ENCODE measurements around the gene ALG12.

Gene ALG12

GRCh38 chr22:49933236-49934159, 15.3 kb upstream of the ALG12 start:
- H3K27me3 ChIP-seq (ENCODE audit: insufficient read depth, low read length): peaks cover 4% of the 10 kb centered on the region; the same call in 1 of the 2 replicates
- H3F3A ChIP-seq (ENCODE audit: insufficient read depth, low read length): no peaks in the 10 kb centered on the region
- no peaks in the 10 kb centered on the region for H3K9me3 ChIP-seq (ENCODE audit: low read length)
- H3K4me1 ChIP-seq (ENCODE audit: insufficient read depth, low read length, severe bottlenecking): peaks cover 33% of the 10 kb centered on the region
- no peaks in the 10 kb centered on the region for H4K20me1 ChIP-seq (ENCODE audit: insufficient read depth, low read length)
- H3K4me2 ChIP-seq (ENCODE audit: low read length): no peak overlapping the region
- H3K4me3 ChIP-seq (ENCODE audit: low read depth, low read length, poor library complexity, severe bottlenecking): no peak overlapping the region
- no peak overlapping the region for H3K27ac ChIP-seq (ENCODE audit: low read depth, low read length, poor library complexity, severe bottlenecking)
- no peak overlapping the region for H2AFZ ChIP-seq (ENCODE audit: low read length)
- no peak overlapping the region for H3K9ac ChIP-seq (ENCODE audit: low read length)
- no peaks in the 10 kb centered on the region for H3K36me3 ChIP-seq (ENCODE audit: insufficient read depth, low read length)
- TF ChIP-seq CTCF (IDR thresholded peaks at IDR 0.05; ENCODE audit: low read length) (no peak), EZH2 (IDR thresholded peaks at IDR 0.05; ENCODE audit: borderline replicate concordance, low read length) (no peak)
- no peaks in the 10 kb centered on the region for H3K9me2 ChIP-seq (ENCODE audit: low read depth, low read length)
- H3K79me2 ChIP-seq (ENCODE audit: insufficient read depth, low read length): no peaks in the 10 kb centered on the region

- Histone ChIP-seq H3K4me2 (ENCODE audit: low read length) (peak overlapping the region; percentile 4; the same call in 1 of the 2 replicates), H3K36me3 (ENCODE audit: insufficient read depth, low read length) (peaks cover 4% of the 10 kb centered on the region; the same call in 1 of the 2 replicates), H3F3A (ENCODE audit: insufficient read depth, low read length) (peaks cover 6% of the 10 kb centered on the region; the same call in 1 of the 2 replicates), H2AFZ (ENCODE audit: low read length) (no peak overlapping the region), H3K9me2 (ENCODE audit: low read depth, low read length) (no peaks in the 10 kb centered on the region), H3K9me3 (ENCODE audit: low read length) (no peaks in the 10 kb centered on the region), H3K79me2 (ENCODE audit: insufficient read depth, low read length) (no peaks in the 10 kb centered on the region), H3K4me1 (ENCODE audit: insufficient read depth, low read length, severe bottlenecking) (peaks cover 31% of the 10 kb centered on the region), H3K4me3 (ENCODE audit: low read depth, low read length, poor library complexity, severe bottlenecking) (no peak overlapping the region), H3K9ac (ENCODE audit: low read length) (no peak overlapping the region), H3K27me3 (ENCODE audit: insufficient read depth, low read length) (no peaks in the 10 kb centered on the region), H3K27ac (ENCODE audit: low read depth, low read length, poor library complexity, severe bottlenecking) (peak overlapping the region; percentile 15), H4K20me1 (ENCODE audit: insufficient read depth, low read length) (no peaks in the 10 kb centered on the region)
- TF ChIP-seq EZH2 (IDR thresholded peaks at IDR 0.05; ENCODE audit: borderline replicate concordance, low read length) (no peak), CTCF (IDR thresholded peaks at IDR 0.05; ENCODE audit: low read length) (peak; percentile 72)
Measured at GRCh38 chr22:49930596-49931412, 12.6 kb upstream of the ALG12 start.

- no peaks in the 10 kb centered on the region for H3K9me2 ChIP-seq (ENCODE audit: low read depth, low read length)
- peaks cover 9% of the 10 kb centered on the region for H3F3A ChIP-seq (ENCODE audit: insufficient read depth, low read length)
- H3K27me3 ChIP-seq (ENCODE audit: insufficient read depth, low read length): no peaks in the 10 kb centered on the region
- H3K27ac ChIP-seq (ENCODE audit: low read depth, low read length, poor library complexity, severe bottlenecking): peak overlapping the region; percentile 27
- peaks cover 4% of the 10 kb centered on the region; the same call in 1 of the 2 replicates for H3K36me3 ChIP-seq (ENCODE audit: insufficient read depth, low read length)
- no peaks in the 10 kb centered on the region for H4K20me1 ChIP-seq (ENCODE audit: insufficient read depth, low read length)
- H3K4me2 ChIP-seq (ENCODE audit: low read length): peak overlapping the region; percentile 63
- H3K4me3 ChIP-seq (ENCODE audit: low read depth, low read length, poor library complexity, severe bottlenecking): peak overlapping the region; percentile 36
- peak overlapping the region; percentile 21; the same call in 1 of the 2 replicates for H3K9ac ChIP-seq (ENCODE audit: low read length)
- TF ChIP-seq CTCF (IDR thresholded peaks at IDR 0.05; ENCODE audit: low read length) (no peak), EZH2 (IDR thresholded peaks at IDR 0.05; ENCODE audit: borderline replicate concordance, low read length) (no peak)
- H3K9me3 ChIP-seq (ENCODE audit: low read length): no peaks in the 10 kb centered on the region
- H3K79me2 ChIP-seq (ENCODE audit: insufficient read depth, low read length): no peaks in the 10 kb centered on the region
- H2AFZ ChIP-seq (ENCODE audit: low read length): no peak overlapping the region
- H3K4me1 ChIP-seq (ENCODE audit: insufficient read depth, low read length, severe bottlenecking): peaks cover 38% of the 10 kb centered on the region
Measured at GRCh38 chr22:49929994-49930575, 11.8 kb upstream of the ALG12 start.
